BLaER1 treated with 17β-estradiol and CSF1 and Interleukin-3, amounts not matched to agents 10 nM and 100 nM (cell line): ENCODE results near the gene NKX6-2.

Experiments
- H3K27ac ChIP-seq, 11 experiments: shearing (Covaris generic); formaldehyde crosslinking; 2 replicates each; pipeline ENCODE4 v1.8.1; 2022
- H3K27me3 ChIP-seq, 11 experiments: shearing (Covaris generic); formaldehyde crosslinking; 2 replicates each; pipeline ENCODE4 v1.8.1; 2022
- H3K36me3 ChIP-seq, 11 experiments: shearing (Covaris generic); formaldehyde crosslinking; 2 replicates each; pipeline ENCODE4 v1.8.1; 2022
- H3K4me1 ChIP-seq, 10 experiments: shearing (Covaris generic); formaldehyde crosslinking; 2 replicates each; pipeline ENCODE4 v1.8.1; 2022
- H3K4me2 ChIP-seq, 11 experiments: shearing (Covaris generic); formaldehyde crosslinking; 2 replicates each; pipeline ENCODE4 v1.8.1; 2022
- H3K4me3 ChIP-seq, 10 experiments: shearing (Covaris generic); formaldehyde crosslinking; 2 replicates each; pipeline ENCODE4 v1.8.1; 2022
- H3K9ac ChIP-seq, 11 experiments: shearing (Covaris generic); formaldehyde crosslinking; 2 replicates each; pipeline ENCODE4 v1.8.1; 2022
- H3K9me3 ChIP-seq, 11 experiments: shearing (Covaris generic); formaldehyde crosslinking; replicated peaks in 1 of 11; 2 replicates each; pipeline ENCODE4 v1.8.1; 2022
- H4K20me1 ChIP-seq, 11 experiments: shearing (Covaris generic); formaldehyde crosslinking; 2 replicates each; pipeline ENCODE4 v1.8.1; 2022
- Cebpa-rat ChIP-seq, 11 experiments: shearing (Covaris generic); IDR thresholded peaks; 2 replicates each; pipeline ENCODE4 v1.8.1; 2022

Gene NKX6-2

DNA sequence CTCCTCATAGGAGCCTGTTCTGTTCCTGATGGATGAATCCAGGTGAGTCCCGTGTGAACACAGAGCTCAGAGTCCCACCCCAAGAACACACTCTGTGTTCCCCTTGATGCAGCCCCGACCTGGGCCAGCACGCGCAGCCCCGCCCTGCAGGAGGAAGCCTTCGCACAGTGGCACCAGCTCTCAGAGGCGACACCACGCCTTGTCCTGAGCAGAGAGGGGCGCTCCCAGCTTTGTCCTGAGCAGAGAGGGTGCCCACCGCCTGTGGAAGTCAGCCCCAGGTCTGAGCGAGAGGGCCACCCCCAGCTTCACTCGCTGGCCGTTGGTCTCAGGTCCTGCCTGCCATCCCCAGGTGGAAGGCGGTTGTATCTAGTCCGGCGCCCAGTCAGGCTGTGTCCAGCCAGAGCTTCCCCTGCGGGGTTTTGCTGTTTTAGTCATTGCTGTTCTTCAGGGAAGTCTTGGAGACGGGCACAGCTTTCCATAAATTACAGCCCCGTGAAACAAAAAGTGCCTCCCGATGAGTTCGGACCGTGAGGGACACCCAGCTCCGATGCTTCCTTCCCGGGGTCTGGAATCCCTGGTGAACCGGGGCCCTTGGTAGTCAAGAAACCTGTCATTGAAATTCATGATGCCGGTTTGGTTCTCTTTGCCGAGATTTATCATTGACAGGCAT is 43.6 kb downstream of the NKX6-2 start:
- Histone ChIP-seq H3K36me3 (peaks cover 0 to 60% (median 7%) of the 10 kb centered on the region in 11 experiments; a peak in 11 of 22 replicates), H4K20me1 (peaks cover 0 to 99% (median 64%) of the 10 kb centered on the region in 11 experiments; a peak in 17 of 22 replicates), H3K9me3 (no peaks in the 10 kb centered on the region), H3K4me2 (no peak overlapping the region), H3K9ac (no peak overlapping the region), H3K27ac (no peak overlapping the region), H3K4me1 (peaks cover 0 to 58% (median 39%) of the 10 kb centered on the region in 10 experiments; a peak in 14 of 20 replicates), H3K27me3 (no peaks in the 10 kb centered on the region), H3K4me3 (no peak overlapping the region)
- no peak for TF ChIP-seq Cebpa-rat (IDR thresholded peaks at IDR 0.05)

DNA sequence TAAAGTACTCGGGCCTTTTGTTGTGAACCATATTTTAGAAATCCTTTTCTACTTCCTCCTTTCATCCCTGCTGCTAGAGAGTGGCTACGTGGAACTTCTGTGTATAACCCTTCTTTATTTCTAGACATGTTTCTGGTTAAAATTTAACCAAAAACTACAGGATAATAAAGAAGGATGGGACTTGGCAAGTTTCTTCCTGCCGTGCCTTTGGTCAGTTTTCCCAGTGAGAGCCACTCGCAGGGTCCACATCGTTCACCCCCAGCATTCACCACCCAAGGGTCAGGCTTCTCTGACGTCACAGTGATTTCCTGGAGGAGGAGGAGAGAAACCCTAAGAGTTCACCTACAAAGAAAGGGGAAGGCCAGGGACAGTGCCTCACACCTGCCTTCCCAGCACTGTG is 45.4 kb downstream of the NKX6-2 start:
- H3K9me3 ChIP-seq, result no peaks in the 10 kb centered on the region
- H3K9ac ChIP-seq, result no peak overlapping the region
- peaks cover 2 to 64% (median 44%) of the 10 kb centered on the region in 10 experiments; a peak in 19 of 20 replicates for H3K4me1 ChIP-seq
- peaks cover 0 to 99% (median 64%) of the 10 kb centered on the region in 11 experiments; a peak in 20 of 22 replicates for H4K20me1 ChIP-seq
- H3K4me3 ChIP-seq, result no peak overlapping the region
- no peak overlapping the region for H3K27ac ChIP-seq
- H3K4me2 ChIP-seq, result no peak overlapping the region; a peak in 3 of 22 replicates
- TF ChIP-seq Cebpa-rat (IDR thresholded peaks at IDR 0.05), result no peak
- peaks cover 0 to 68% (median 7%) of the 10 kb centered on the region in 11 experiments; a peak in 11 of 22 replicates for H3K36me3 ChIP-seq
- H3K27me3 ChIP-seq, result peaks cover 0 to 13% (median 0%) of the 10 kb centered on the region in 11 experiments; a peak in 6 of 22 replicates

DNA sequence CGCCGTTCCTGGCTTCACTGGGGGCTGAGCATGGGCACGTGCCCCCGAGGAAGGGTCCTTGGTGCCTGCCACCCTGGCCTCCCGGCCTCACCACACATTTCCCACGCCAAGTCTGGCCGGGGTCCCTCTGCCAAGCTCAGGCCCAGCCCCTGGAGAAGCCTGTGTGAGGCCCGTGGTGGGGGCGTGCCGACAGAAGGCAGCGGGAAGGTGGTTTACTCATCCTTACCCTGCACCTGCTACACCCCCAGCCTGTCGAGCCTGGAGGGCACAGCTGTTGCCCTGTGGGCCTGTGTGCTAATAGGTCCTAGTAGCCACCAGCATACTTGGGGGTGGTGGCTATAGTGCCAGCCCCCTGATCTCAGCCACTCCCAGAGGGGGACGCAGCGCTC is 46.7 kb downstream of the NKX6-2 start:
- Histone ChIP-seq H3K27me3 (peaks cover 0 to 27% (median 0%) of the 10 kb centered on the region in 11 experiments; a peak in 6 of 22 replicates), H3K4me2 (peak overlapping the region in 8 of 11 experiments; percentile 24 to 80 (median 66); a peak in 14 of 22 replicates), H3K9me3 (no peaks in the 10 kb centered on the region), H3K4me1 (peaks cover 16 to 76% (median 58%) of the 10 kb centered on the region in 10 experiments), H3K36me3 (peaks cover 0 to 61% (median 7%) of the 10 kb centered on the region in 11 experiments; a peak in 11 of 22 replicates), H3K9ac (0 out of 22 replicates have a peak overlapping the region, but pooled peaks of 1 of the 11 experiments have one; percentile 29), H4K20me1 (peaks cover 0 to 99% (median 72%) of the 10 kb centered on the region in 11 experiments; a peak in 20 of 22 replicates), H3K4me3 (no peak overlapping the region; a peak in 1 of 20 replicates), H3K27ac (no peak overlapping the region)
- no peak for TF ChIP-seq Cebpa-rat (IDR thresholded peaks at IDR 0.05)

DNA sequence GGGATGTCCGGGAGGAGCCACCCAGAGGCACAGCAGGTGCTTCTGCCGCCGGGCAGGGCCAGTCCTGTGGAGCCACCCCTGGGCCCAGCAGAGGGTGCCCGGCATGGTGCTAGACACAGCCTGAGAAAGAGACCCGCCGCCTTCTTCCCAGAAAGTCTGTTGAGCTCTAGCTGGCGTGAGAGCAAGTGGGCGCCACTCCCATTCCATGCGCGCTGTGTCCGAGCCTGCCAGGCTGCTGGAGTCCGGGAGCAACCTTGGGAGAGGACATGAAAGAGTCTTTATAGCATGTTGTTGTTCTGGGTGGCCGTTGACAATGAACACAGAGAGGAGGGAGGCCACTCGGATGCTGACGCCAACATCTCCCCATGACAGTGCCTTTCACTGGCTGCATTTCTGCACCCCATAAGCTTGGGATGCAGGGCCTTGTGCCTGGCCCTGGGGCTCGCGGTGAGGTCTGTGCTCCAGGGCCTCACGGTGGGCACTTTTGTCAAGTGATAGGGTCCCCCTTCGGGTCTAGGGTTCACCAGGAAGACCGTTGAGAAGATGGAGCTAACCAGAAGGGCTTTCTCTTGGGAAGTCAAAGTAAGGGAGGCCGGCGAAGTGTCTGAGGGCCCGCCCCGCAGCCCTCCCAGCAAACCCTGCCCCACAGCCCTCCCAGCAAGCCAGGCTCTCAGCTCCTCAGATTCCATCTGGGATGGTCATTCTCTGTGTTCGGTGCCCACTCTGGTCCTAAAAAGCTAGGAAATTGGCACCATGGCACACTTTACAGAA is 47.3 kb downstream of the NKX6-2 start:
- peak overlapping the region in 8 of 11 experiments; percentile 24 to 80 (median 66); a peak in 15 of 22 replicates for H3K4me2 ChIP-seq

GRCh38 chr10:132737390-132738048 is 48.4 kb downstream of the NKX6-2 start:
- Histone ChIP-seq H3K27ac (no peak overlapping the region), H3K4me1 (peaks cover 16 to 84% (median 73%) of the 10 kb centered on the region in 10 experiments), H3K9me3 (no peaks in the 10 kb centered on the region), H3K9ac (no peak overlapping the region), H3K4me3 (no peak overlapping the region), H3K36me3 (peaks cover 0 to 59% (median 6%) of the 10 kb centered on the region in 11 experiments; a peak in 11 of 22 replicates), H3K27me3 (peaks cover 0 to 27% (median 0%) of the 10 kb centered on the region in 11 experiments; a peak in 8 of 22 replicates), H3K4me2 (peak overlapping the region in 8 of 11 experiments; percentile 70 to 97 (median 89); a peak in 11 of 22 replicates), H4K20me1 (peaks cover 0 to 99% (median 78%) of the 10 kb centered on the region in 11 experiments; a peak in 20 of 22 replicates)
- TF ChIP-seq Cebpa-rat (IDR thresholded peaks at IDR 0.05), result no peak

More for the DNA sequence above, 47.3 kb downstream of the NKX6-2 start:
- Histone ChIP-seq H3K4me3 (no peak overlapping the region; a peak in 1 of 20 replicates), H3K9ac (0 out of 22 replicates have a peak overlapping the region, but pooled peaks of 1 of the 11 experiments have one; percentile 29), H3K27me3 (peaks cover 0 to 27% (median 0%) of the 10 kb centered on the region in 11 experiments; a peak in 6 of 22 replicates), H3K9me3 (no peaks in the 10 kb centered on the region), H3K27ac (no peak overlapping the region), H3K4me1 (peaks cover 16 to 76% (median 63%) of the 10 kb centered on the region in 10 experiments), H4K20me1 (peaks cover 0 to 99% (median 72%) of the 10 kb centered on the region in 11 experiments; a peak in 20 of 22 replicates), H3K36me3 (peaks cover 0 to 61% (median 7%) of the 10 kb centered on the region in 11 experiments; a peak in 11 of 22 replicates)
- no peak for TF ChIP-seq Cebpa-rat (IDR thresholded peaks at IDR 0.05)

DNA sequence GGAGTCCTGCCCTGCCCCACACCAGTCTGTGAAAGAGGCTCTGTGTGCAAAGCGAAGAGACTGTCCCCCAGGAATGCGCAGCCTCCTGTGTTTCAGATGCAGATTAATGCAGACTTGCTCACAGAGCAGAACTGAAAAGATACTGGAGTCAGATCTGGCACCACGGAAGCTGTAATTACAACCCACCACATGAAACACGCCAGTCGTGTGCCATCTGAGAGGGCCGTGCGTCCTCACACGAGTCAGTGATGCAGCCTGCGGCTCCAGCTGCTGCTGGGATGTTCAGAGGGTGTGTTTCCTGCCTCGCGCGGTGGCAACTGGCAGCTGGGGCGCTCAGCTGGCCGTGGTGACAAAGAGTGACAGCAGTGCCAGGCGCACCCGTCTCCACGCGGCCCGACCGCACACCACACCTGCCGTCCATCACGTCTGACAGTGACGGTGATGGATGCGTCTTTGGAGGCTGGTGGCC is 50.0 kb downstream of the NKX6-2 start:
- H3K9me3 ChIP-seq, result no peaks in the 10 kb centered on the region
- peaks cover 16 to 99% (median 86%) of the 10 kb centered on the region in 10 experiments for H3K4me1 ChIP-seq
- no peak for TF ChIP-seq Cebpa-rat (IDR thresholded peaks at IDR 0.05)
- peaks cover 0 to 29% (median 5%) of the 10 kb centered on the region in 11 experiments; a peak in 11 of 22 replicates for H3K27me3 ChIP-seq
- H3K9ac ChIP-seq, result peak overlapping the region in 6 of 11 experiments; percentile 5 to 65 (median 50); a peak in 8 of 22 replicates
- peak overlapping the region in 4 of 11 experiments; percentile 46 to 68 (median 60); a peak in 7 of 22 replicates for H3K27ac ChIP-seq
- H4K20me1 ChIP-seq, result peaks cover 0 to 99% (median 84%) of the 10 kb centered on the region in 11 experiments; a peak in 20 of 22 replicates
- peak overlapping the region in 1 of 10 experiments; percentile 15; a peak in 2 of 20 replicates for H3K4me3 ChIP-seq
- H3K4me2 ChIP-seq, result peak overlapping the region; percentile 29 to 97 (median 83); a peak in 20 of 22 replicates
- H3K36me3 ChIP-seq, result peaks cover 0 to 56% (median 0%) of the 10 kb centered on the region in 11 experiments; a peak in 11 of 22 replicates

GRCh38 chr10:132735341-132735775 is 50.6 kb downstream of the NKX6-2 start:
- no peak for TF ChIP-seq Cebpa-rat (IDR thresholded peaks at IDR 0.05)
- Histone ChIP-seq H4K20me1 (peaks cover 0 to 99% (median 89%) of the 10 kb centered on the region in 11 experiments; a peak in 20 of 22 replicates), H3K36me3 (peaks cover 0 to 58% (median 0%) of the 10 kb centered on the region in 11 experiments; a peak in 8 of 22 replicates), H3K27ac (peak overlapping the region in 4 of 11 experiments; percentile 46 to 68 (median 60); a peak in 8 of 22 replicates), H3K4me3 (peak overlapping the region in 1 of 10 experiments; percentile 15; a peak in 3 of 20 replicates), H3K27me3 (peaks cover 0 to 29% (median 5%) of the 10 kb centered on the region in 11 experiments; a peak in 11 of 22 replicates), H3K9me3 (no peaks in the 10 kb centered on the region), H3K9ac (peak overlapping the region in 6 of 11 experiments; percentile 5 to 65 (median 50); a peak in 9 of 22 replicates), H3K4me2 (peak overlapping the region; percentile 29 to 97 (median 83); a peak in 20 of 22 replicates), H3K4me1 (peaks cover 16 to 100% (median 92%) of the 10 kb centered on the region in 10 experiments)
